ENCODE measurements around the gene THSD4.

The THSD4 gene

GRCh38 chr15:71698030-71698429 lies 582.8 kb downstream of the THSD4 start:
- Histone ChIP-seq H3K36me3 (no peaks in the 10 kb centered on the region), H3K4me3 (ENCODE audit: low read depth, low read length) (no peak overlapping the region), H3K27me3 (ENCODE audit: insufficient read depth, low read depth, severe bottlenecking) (no peaks in the 10 kb centered on the region), H3K9me3 (ENCODE audit: severe bottlenecking) (no peaks in the 10 kb centered on the region), H3K27ac (no peak overlapping the region)
- DNase-seq = no peak
- TF ChIP-seq, protein P1, sequence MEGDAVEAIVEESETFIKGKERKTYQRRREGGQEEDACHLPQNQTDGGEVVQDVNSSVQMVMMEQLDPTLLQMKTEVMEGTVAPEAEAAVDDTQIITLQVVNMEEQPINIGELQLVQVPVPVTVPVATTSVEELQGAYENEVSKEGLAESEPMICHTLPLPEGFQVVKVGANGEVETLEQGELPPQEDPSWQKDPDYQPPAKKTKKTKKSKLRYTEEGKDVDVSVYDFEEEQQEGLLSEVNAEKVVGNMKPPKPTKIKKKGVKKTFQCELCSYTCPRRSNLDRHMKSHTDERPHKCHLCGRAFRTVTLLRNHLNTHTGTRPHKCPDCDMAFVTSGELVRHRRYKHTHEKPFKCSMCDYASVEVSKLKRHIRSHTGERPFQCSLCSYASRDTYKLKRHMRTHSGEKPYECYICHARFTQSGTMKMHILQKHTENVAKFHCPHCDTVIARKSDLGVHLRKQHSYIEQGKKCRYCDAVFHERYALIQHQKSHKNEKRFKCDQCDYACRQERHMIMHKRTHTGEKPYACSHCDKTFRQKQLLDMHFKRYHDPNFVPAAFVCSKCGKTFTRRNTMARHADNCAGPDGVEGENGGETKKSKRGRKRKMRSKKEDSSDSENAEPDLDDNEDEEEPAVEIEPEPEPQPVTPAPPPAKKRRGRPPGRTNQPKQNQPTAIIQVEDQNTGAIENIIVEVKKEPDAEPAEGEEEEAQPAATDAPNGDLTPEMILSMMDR (IDR thresholded peaks at IDR 0.05; ENCODE audit: low read depth, low read length) = no peak

DNA sequence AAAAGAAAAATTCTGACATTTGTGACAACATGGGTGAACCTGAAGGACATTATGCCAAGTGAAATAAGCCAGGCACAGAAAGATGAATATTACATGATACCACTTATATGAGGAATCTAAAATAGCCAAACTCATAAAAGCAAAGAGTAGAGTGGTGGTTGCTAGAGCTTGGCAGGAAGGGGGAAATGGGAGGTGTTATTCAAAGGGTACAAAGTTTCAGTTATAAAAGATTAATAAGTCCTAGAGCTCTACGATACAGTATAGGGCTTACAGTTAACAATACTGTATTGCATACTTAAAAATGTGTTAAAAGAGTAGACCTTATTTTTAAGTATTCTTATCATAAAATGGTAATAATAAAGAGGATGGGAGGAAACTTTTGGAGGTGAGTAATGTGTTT lies 583.5 kb downstream of the THSD4 start:
- H3K36me3 ChIP-seq = no peaks in the 10 kb centered on the region
- no peaks in the 10 kb centered on the region for H3K27me3 ChIP-seq (ENCODE audit: insufficient read depth, low read depth, severe bottlenecking)
- H3K27ac ChIP-seq = no peak overlapping the region
- TF ChIP-seq, protein P1 (IDR thresholded peaks at IDR 0.05; ENCODE audit: low read depth, low read length) = no peak
- H3K9me3 ChIP-seq (ENCODE audit: severe bottlenecking) = no peaks in the 10 kb centered on the region
- no peak for DNase-seq
- H3K4me3 ChIP-seq (ENCODE audit: low read depth, low read length) = no peak overlapping the region

- Histone ChIP-seq H3K36me3 (no peaks in the 10 kb centered on the region), H3K27ac (no peak overlapping the region), H3K9me3 (ENCODE audit: severe bottlenecking) (no peaks in the 10 kb centered on the region), H3K4me3 (ENCODE audit: low read depth, low read length) (no peak overlapping the region), H3K27me3 (ENCODE audit: insufficient read depth, low read depth, severe bottlenecking) (no peaks in the 10 kb centered on the region)
- TF ChIP-seq, protein P1 (IDR thresholded peaks at IDR 0.05; ENCODE audit: low read depth, low read length) = no peak
- no peak for DNase-seq
Observed at GRCh38 chr15:71699977-71700376, 584.7 kb downstream of the THSD4 start.

- DNase-seq = no peak
- TF ChIP-seq, protein P1 (IDR thresholded peaks at IDR 0.05; ENCODE audit: low read depth, low read length) = no peak
- no peaks in the 10 kb centered on the region for H3K9me3 ChIP-seq (ENCODE audit: severe bottlenecking)
- H3K27me3 ChIP-seq (ENCODE audit: insufficient read depth, low read depth, severe bottlenecking) = no peaks in the 10 kb centered on the region
- no peaks in the 10 kb centered on the region for H3K36me3 ChIP-seq
- no peak overlapping the region for H3K4me3 ChIP-seq (ENCODE audit: low read depth, low read length)
- H3K27ac ChIP-seq = no peak overlapping the region
Observed at GRCh38 chr15:71701808-71702207, 586.5 kb downstream of the THSD4 start.

- H3K27me3 ChIP-seq (ENCODE audit: insufficient read depth, low read depth, severe bottlenecking) = no peaks in the 10 kb centered on the region
- DNase-seq = no peak
- no peak overlapping the region for H3K27ac ChIP-seq
- H3K36me3 ChIP-seq = no peaks in the 10 kb centered on the region
- no peaks in the 10 kb centered on the region for H3K9me3 ChIP-seq (ENCODE audit: severe bottlenecking)
- TF ChIP-seq, protein P1 (IDR thresholded peaks at IDR 0.05; ENCODE audit: low read depth, low read length) = no peak
- H3K4me3 ChIP-seq (ENCODE audit: low read depth, low read length) = no peak overlapping the region
Observed at GRCh38 chr15:71702496-71702895, 587.2 kb downstream of the THSD4 start.

- TF ChIP-seq, protein P1 (IDR thresholded peaks at IDR 0.05; ENCODE audit: low read depth, low read length) = no peak
- no peaks in the 10 kb centered on the region for H3K9me3 ChIP-seq (ENCODE audit: severe bottlenecking)
- no peak overlapping the region for H3K27ac ChIP-seq
- H3K27me3 ChIP-seq (ENCODE audit: insufficient read depth, low read depth, severe bottlenecking) = no peaks in the 10 kb centered on the region
- DNase-seq = no peak
- no peaks in the 10 kb centered on the region for H3K36me3 ChIP-seq
- H3K4me3 ChIP-seq (ENCODE audit: low read depth, low read length) = no peak overlapping the region
Observed at GRCh38 chr15:71705151-71705550, 589.9 kb downstream of the THSD4 start.
